ENCODE data around the gene LRRC1.

DNA sequence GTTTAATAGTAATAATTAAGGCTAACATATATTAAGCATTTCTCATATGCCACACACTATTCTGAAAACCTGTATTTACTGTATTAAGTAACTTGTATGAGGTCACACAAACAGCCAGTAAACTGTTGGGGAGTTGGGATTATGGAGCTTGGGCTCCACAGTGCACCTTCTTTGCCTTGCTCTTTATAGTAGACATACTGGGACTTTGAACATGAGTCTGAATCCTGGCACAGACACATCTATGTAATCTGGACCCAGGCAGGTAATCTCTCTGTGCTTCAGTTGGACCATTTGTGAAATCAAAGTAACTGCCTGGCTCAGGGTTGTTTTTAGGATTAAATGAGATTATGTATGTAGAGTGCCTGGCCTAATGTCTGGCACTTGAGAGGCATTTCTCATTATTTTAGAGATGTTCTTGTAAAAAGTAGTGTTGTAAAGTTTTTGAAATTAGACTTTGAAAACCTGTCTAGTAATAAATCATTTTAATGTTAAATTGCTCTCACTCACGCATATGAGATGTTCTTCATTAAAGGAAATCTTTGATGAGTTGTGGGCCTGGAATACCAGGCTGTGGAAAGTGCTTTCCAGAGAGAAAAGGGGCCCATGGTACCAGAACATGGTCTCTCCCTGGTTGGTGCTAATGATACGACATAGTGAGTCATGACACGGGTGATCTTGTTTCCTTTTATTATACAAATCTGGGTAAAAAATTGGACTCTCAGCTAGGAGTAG is 34.3 kb downstream of the LRRC1 start:
- TF ChIP-seq, protein P1, sequence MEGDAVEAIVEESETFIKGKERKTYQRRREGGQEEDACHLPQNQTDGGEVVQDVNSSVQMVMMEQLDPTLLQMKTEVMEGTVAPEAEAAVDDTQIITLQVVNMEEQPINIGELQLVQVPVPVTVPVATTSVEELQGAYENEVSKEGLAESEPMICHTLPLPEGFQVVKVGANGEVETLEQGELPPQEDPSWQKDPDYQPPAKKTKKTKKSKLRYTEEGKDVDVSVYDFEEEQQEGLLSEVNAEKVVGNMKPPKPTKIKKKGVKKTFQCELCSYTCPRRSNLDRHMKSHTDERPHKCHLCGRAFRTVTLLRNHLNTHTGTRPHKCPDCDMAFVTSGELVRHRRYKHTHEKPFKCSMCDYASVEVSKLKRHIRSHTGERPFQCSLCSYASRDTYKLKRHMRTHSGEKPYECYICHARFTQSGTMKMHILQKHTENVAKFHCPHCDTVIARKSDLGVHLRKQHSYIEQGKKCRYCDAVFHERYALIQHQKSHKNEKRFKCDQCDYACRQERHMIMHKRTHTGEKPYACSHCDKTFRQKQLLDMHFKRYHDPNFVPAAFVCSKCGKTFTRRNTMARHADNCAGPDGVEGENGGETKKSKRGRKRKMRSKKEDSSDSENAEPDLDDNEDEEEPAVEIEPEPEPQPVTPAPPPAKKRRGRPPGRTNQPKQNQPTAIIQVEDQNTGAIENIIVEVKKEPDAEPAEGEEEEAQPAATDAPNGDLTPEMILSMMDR (IDR thresholded peaks at IDR 0.05), result no peak
- no peak for TF ChIP-seq POLR2A (IDR thresholded peaks at IDR 0.05)
